ENCODE data around the gene FPR3.

DNA sequence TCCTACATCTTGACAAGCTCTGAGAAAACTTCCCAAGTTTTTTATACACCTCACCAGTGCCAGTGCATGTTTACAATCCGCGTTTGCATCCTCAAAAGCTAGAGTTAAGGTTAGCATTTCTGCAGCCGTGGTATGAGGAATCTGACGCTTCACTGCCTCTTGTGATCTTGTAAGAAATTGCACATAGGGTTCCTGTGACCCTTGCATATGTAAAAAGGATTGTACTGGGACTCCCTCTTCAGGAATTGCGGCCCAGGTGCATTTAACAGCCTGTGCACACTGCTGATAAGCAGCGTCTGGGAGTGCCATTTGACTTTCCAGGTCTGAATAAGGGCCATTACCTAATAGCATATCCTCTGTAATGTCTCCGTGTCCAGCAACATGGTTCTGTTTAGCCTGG is 15.3 kb downstream of the FPR3 start:
- no peak for TF ChIP-seq EGR1 (IDR thresholded peaks at IDR 0.05; ENCODE audit: borderline replicate concordance in 1 of 2, low read depth in 2 of 2, low read length in 2 of 2)
- TF ChIP-seq, protein P1, sequence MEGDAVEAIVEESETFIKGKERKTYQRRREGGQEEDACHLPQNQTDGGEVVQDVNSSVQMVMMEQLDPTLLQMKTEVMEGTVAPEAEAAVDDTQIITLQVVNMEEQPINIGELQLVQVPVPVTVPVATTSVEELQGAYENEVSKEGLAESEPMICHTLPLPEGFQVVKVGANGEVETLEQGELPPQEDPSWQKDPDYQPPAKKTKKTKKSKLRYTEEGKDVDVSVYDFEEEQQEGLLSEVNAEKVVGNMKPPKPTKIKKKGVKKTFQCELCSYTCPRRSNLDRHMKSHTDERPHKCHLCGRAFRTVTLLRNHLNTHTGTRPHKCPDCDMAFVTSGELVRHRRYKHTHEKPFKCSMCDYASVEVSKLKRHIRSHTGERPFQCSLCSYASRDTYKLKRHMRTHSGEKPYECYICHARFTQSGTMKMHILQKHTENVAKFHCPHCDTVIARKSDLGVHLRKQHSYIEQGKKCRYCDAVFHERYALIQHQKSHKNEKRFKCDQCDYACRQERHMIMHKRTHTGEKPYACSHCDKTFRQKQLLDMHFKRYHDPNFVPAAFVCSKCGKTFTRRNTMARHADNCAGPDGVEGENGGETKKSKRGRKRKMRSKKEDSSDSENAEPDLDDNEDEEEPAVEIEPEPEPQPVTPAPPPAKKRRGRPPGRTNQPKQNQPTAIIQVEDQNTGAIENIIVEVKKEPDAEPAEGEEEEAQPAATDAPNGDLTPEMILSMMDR (IDR thresholded peaks at IDR 0.05 in 2 of 3, conservative IDR thresholded peaks at IDR 0.05 in 1 of 3; ENCODE audit: control insufficient read depth in 2 of 3, extremely low read depth in 1 of 3, insufficient read depth in 1 of 3, low read depth in 3 of 3, low read length in 3 of 3): no peak
- TF ChIP-seq ZZZ3 (IDR thresholded peaks at IDR 0.05; ENCODE audit: control insufficient read depth, insufficient read length, low read depth): no peak
- no peak for TF ChIP-seq KDM1A (IDR thresholded peaks at IDR 0.05; ENCODE audit: borderline replicate concordance)
- no peak for TF ChIP-seq JUND (IDR thresholded peaks at IDR 0.05; ENCODE audit: low read depth, low read length)
- TF ChIP-seq EZH2 (IDR thresholded peaks at IDR 0.05; ENCODE audit: borderline replicate concordance, control insufficient read depth, low read depth, low read length): no peak
- TF ChIP-seq ZBED1 (IDR thresholded peaks at IDR 0.05; ENCODE audit: borderline replicate concordance): no peak
- no peak for TF ChIP-seq POLR2AphosphoS5 (IDR thresholded peaks at IDR 0.05; ENCODE audit: low read length)
- no peak for TF ChIP-seq GABPA (IDR thresholded peaks at IDR 0.05; ENCODE audit: low read depth)
- no peak for TF ChIP-seq PAX5 (IDR thresholded peaks at IDR 0.05; ENCODE audit: borderline replicate concordance, low read depth, low read length)
